HFFc6 (cell line): ENCODE data around the gene FAM13A. TPM values are rescaled to one million over a fixed set of nuclear protein-coding genes. Genes with fewer than 3 reads are reported as not detected.

Source experiments
- DNase-seq: peaks from one replicate; pipeline ENCODE4 v3.0.0-alpha.2; 2018
- H3K27ac Mint-ChIP-seq: 2 replicates; pipeline ENCODE4 v1.8.0; 2020; ENCODE audit warnings: mild to moderate bottlenecking, mixed read lengths
- H3K27me3 Mint-ChIP-seq: 2 replicates; pipeline ENCODE4 v1.8.0; 2021; ENCODE audit warnings: mild to moderate bottlenecking, moderate library complexity, mixed read lengths; ENCODE audit not compliant: insufficient read depth
- H3K36me3 Mint-ChIP-seq: 2 replicates; pipeline ENCODE4 v1.8.0; 2021; ENCODE audit warnings: low read depth, mixed read lengths
- H3K4me1 Mint-ChIP-seq: 2 replicates; pipeline ENCODE4 v1.8.0; 2020; ENCODE audit warnings: low read depth, mixed read lengths
- H3K4me3 Mint-ChIP-seq: 2 replicates; pipeline ENCODE4 v1.8.0; 2020; ENCODE audit warnings: mild to moderate bottlenecking, moderate library complexity, mixed read lengths
- H3K9me3 Mint-ChIP-seq: 2 replicates; pipeline ENCODE4 v1.8.0; 2020; ENCODE audit warnings: mild to moderate bottlenecking, mixed read lengths
- total RNA-seq, 6 experiments: library from RNA; stranded (reverse); fragmentation: NEBNext Ultra II Directional; extraction: Animal tissue kit (Norgen Biotek cat#: 25700); gene quantifications; 2 replicates in 1 of 6; 3 replicates in 5 of 6; pipeline ENCODE4 v1.2.3, GENCODE V29; 2021
- TF ChIP-seq, protein P1 (sequence below): fragments of 200-600 bp; sonication (generic); IDR thresholded peaks from 2 replicates; pipeline ENCODE4 v1.5.0; 2021; ENCODE audit warnings: antibody characterized with exemption, mild to moderate bottlenecking

FAM13A gene
- total RNA-seq, 6 experiments from 2014 or later: 8.0 to 11.2 (median 9.7) TPM

DNA sequence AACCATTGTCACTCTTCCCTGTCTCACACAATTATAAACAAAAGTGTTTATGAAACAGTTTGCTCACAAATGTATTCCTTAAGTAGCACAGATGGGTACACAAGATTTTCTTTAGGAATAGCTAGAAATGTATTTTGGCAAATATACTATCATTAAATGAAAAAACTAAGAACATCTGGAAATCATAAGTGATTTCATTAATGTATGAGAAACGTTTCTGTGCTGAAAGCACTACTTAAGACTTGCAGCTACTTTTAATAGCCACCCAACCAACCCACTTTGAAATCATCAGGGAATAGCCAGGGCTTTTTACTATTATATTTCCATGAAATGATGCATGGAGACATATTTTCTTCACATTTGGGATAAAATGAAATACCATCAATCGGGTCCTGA is 297.1 kb downstream of the FAM13A start:
- Mint-ChIP-seq H3K36me3 (0 out of 2 replicates have a peak, but pooled peaks cover 4% of the 10 kb centered on the region), H3K9me3 (no peaks in the 10 kb centered on the region), H3K27ac (no peak overlapping the region), H3K27me3 (no peaks in the 10 kb centered on the region), H3K4me3 (no peak overlapping the region), H3K4me1 (peaks cover 64% of the 10 kb centered on the region)
- TF ChIP-seq, protein P1, sequence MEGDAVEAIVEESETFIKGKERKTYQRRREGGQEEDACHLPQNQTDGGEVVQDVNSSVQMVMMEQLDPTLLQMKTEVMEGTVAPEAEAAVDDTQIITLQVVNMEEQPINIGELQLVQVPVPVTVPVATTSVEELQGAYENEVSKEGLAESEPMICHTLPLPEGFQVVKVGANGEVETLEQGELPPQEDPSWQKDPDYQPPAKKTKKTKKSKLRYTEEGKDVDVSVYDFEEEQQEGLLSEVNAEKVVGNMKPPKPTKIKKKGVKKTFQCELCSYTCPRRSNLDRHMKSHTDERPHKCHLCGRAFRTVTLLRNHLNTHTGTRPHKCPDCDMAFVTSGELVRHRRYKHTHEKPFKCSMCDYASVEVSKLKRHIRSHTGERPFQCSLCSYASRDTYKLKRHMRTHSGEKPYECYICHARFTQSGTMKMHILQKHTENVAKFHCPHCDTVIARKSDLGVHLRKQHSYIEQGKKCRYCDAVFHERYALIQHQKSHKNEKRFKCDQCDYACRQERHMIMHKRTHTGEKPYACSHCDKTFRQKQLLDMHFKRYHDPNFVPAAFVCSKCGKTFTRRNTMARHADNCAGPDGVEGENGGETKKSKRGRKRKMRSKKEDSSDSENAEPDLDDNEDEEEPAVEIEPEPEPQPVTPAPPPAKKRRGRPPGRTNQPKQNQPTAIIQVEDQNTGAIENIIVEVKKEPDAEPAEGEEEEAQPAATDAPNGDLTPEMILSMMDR: no peak
- no peak for DNase-seq

DNA sequence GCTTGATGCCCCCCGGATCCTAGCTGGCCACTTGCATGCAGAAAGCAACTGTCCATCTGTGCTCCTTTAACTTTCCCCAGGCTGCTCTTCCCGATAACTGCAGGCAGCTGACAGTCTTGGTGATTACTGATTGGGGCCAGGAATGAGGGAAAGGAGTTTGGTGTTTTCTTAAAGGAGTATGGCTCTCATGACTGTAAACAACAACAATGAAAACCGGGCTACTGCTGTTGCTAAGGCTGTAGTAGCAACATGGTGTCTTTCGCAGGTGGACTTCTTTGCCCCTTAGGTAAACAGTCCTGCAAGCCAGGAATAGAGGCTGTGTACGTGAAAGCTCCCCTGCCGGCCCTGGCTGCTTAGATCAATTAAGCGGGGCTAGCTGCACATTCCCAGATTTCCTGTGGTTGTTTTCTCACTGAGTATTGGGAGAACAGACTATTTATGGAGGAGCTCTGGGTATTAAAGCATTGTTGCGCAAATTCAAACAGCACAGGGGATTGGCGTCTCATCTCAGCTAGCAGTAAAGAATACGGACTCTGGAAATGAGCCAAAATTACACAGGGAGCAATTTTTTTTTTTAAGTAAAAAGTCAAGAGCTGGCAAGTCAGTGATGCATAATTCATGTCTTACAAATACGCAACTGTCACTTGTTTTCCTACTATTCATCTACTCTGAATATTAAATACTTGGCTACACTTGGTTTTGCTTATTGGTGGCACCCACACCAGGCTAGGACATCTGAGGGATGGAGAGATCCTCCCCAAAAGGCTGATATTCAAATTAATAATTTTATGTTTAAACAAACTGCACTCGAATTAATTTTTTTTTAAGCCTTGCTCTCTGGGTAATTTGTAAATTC is 297.7 kb downstream of the FAM13A start:
- Mint-ChIP-seq H3K4me3 (peak overlapping the region; percentile 23; the same call in 1 of the 2 replicates), H3K36me3 (0 out of 2 replicates have a peak, but pooled peaks cover 4% of the 10 kb centered on the region), H3K27me3 (no peaks in the 10 kb centered on the region), H3K27ac (no peak overlapping the region), H3K4me1 (peaks cover 64% of the 10 kb centered on the region), H3K9me3 (no peaks in the 10 kb centered on the region)
- peak; percentile 16 for DNase-seq
- TF ChIP-seq, protein P1: no peak

DNA sequence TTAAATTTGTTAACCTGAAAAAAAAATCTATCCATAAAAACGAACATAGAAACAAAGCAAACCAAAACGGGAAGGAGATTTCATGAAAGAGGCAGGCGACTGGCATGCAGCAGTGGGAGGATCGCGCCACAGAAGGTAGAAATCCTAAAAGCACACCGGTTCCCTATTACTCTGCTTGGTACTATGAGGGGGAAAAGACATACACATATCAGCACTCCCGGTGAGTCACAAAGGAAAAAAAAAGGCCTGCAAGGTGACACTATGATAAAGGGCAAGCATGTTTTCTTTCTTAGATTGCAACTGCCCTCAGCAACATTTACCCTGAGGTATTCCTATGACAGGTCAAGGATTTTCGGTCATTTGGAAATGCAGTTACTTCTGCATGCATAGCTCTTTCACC is 298.7 kb downstream of the FAM13A start:
- H3K4me3 Mint-ChIP-seq: no peak overlapping the region
- H3K4me1 Mint-ChIP-seq: peaks cover 59% of the 10 kb centered on the region
- no peaks in the 10 kb centered on the region for H3K27me3 Mint-ChIP-seq
- no peaks in the 10 kb centered on the region for H3K9me3 Mint-ChIP-seq
- TF ChIP-seq, protein P1: no peak
- no peak overlapping the region for H3K27ac Mint-ChIP-seq
- no peak for DNase-seq
- H3K36me3 Mint-ChIP-seq: 0 out of 2 replicates have a peak, but pooled peaks cover 4% of the 10 kb centered on the region

DNA sequence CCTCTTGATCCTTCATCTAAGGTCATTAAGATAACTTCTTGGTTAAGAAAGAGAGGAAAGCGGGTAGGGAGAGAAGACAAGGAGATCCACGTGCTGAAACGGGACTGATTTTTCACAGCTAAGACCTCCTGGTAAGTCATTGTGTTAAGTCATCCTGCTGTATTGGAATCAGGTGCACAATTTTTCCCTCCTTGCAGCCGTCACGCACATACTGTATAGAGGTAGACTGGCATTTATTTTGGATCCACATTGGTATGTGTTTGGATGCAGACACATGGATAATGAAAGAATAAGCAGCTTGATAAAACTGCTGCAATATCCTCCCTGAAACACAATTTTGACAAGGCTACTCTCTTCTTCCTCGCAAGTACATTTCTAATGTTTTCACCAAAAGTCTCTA is 299.2 kb downstream of the FAM13A start:
- Mint-ChIP-seq H3K27ac (no peak overlapping the region), H3K27me3 (no peaks in the 10 kb centered on the region), H3K36me3 (0 out of 2 replicates have a peak, but pooled peaks cover 4% of the 10 kb centered on the region), H3K9me3 (no peaks in the 10 kb centered on the region), H3K4me3 (no peak overlapping the region), H3K4me1 (peaks cover 57% of the 10 kb centered on the region)
- DNase-seq: no peak
- TF ChIP-seq, protein P1: no peak

DNA sequence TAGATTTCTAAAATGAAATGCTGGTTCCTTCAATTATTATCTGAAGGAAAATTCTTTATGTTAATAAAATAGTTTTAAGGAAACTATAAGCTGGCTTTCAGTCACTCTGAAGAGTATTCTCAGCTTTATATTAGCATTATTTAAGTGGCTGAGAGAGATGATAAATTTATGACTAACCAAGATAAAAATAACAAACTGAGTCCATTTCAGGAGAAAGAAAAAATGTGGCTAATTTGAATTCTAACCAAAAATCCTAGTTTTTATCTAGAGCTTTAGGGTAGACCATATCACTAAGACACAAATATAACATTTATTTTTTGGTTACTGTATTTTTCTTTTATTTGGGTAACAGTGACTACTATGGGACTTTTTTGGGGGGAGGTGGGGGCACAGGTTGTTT is 299.9 kb downstream of the FAM13A start:
- no peak overlapping the region for H3K4me3 Mint-ChIP-seq
- DNase-seq: no peak
- no peaks in the 10 kb centered on the region for H3K27me3 Mint-ChIP-seq
- peaks cover 54% of the 10 kb centered on the region for H3K4me1 Mint-ChIP-seq
- no peaks in the 10 kb centered on the region for H3K9me3 Mint-ChIP-seq
- H3K27ac Mint-ChIP-seq: no peak overlapping the region
- H3K36me3 Mint-ChIP-seq: 0 out of 2 replicates have a peak, but pooled peaks cover 4% of the 10 kb centered on the region
- TF ChIP-seq, protein P1: no peak
